Stomach smooth muscle (tissue), 2 donors: ENCODE measurements around the gene DAB2.

ENCODE experiments used
- H3K27ac ChIP-seq: one replicate; pipeline ENCODE4 v1.7.0; 2013; ENCODE audit warnings: mild to moderate bottlenecking, low read length, inconsistent platforms
- H3K27me3 ChIP-seq, 2 donors: one replicate each; pipeline ENCODE4 v1.7.0; 2013; ENCODE audit warnings: low read length in 2 of 2; ENCODE audit not compliant: insufficient read depth in 2 of 2, control insufficient read depth in 1 of 2
- H3K36me3 ChIP-seq, 2 donors: one replicate each; pipeline ENCODE4 v1.7.0; 2013; ENCODE audit warnings: low read length in 2 of 2; ENCODE audit not compliant: control insufficient read depth in 2 of 2, insufficient read depth in 2 of 2
- H3K4me1 ChIP-seq: one replicate; pipeline ENCODE4 v1.7.0; 2013; ENCODE audit warnings: low read length; ENCODE audit not compliant: control insufficient read depth, insufficient read depth
- H3K4me3 ChIP-seq, 2 donors: one replicate each; pipeline ENCODE4 v1.7.0; 2013; ENCODE audit warnings: low read length in 2 of 2
- H3K9ac ChIP-seq, 2 donors: one replicate each; pipeline ENCODE4 v1.7.0; 2013; ENCODE audit warnings: low read length in 2 of 2, mild to moderate bottlenecking in 1 of 2
- H3K9me3 ChIP-seq, 2 donors: one replicate each; pipeline ENCODE4 v1.7.0; 2013; ENCODE audit warnings: low read length in 2 of 2; ENCODE audit not compliant: control insufficient read depth in 2 of 2
- donor health status: healthy.
- donor health status: Pancreatic carcinoma.

The DAB2 gene

GRCh38 chr5:39381376-39381775 is 43.4 kb downstream of the DAB2 start:
- peaks cover 20 to 34% of the 10 kb centered on the region in 2 donors for H3K36me3 ChIP-seq
- no peak overlapping the region for H3K9ac ChIP-seq
- H3K4me1 ChIP-seq: peaks cover 6% of the 10 kb centered on the region
- H3K4me3 ChIP-seq: no peak overlapping the region
- H3K27ac ChIP-seq: no peak overlapping the region
- no peaks in the 10 kb centered on the region for H3K27me3 ChIP-seq
- H3K9me3 ChIP-seq: no peaks in the 10 kb centered on the region

DNA sequence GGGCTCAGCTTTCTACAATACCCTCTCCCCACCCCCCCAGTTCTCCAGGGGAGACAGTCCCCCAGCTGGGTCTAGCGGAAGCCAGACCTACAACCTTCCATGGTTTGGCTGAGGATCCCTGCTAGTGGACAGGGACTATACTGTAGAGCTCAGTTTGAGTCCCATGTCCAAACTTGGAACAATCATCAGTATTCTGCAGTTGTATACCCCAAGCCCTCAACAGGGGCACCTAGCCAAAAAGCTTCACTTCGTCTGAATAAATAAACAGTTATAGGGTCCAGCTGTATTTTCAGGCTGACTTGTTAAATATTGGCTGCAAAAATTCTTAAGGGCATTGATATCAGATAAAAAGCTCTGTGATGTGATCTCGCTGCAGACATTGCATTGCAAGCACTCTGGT is 45.1 kb downstream of the DAB2 start:
- H3K9me3 ChIP-seq: no peaks in the 10 kb centered on the region
- no peaks in the 10 kb centered on the region for H3K27me3 ChIP-seq
- peaks cover 20 to 34% of the 10 kb centered on the region in 2 donors for H3K36me3 ChIP-seq
- H3K9ac ChIP-seq: no peak overlapping the region
- H3K4me3 ChIP-seq: no peak overlapping the region
- no peak overlapping the region for H3K27ac ChIP-seq
- peaks cover 6% of the 10 kb centered on the region for H3K4me1 ChIP-seq

DNA sequence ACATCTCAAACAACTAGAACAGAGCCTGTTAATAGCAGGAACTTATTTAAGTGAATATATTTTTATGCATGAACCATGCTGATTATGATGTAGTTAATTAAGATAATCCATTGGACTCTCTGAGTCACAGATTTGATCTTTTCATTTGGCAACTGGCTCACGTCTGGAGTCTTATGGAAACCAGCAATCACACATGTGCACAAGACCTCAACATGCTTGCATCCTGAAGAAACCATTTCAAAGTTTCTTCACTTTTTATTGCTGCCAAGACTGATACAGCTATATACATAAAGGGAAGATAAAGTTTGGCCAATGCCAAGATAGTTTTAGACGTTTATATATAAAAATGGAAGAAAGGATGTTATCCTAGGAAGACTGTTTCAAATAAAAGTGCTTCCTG is 47.2 kb downstream of the DAB2 start:
- no peak overlapping the region for H3K27ac ChIP-seq
- H3K9ac ChIP-seq: no peak overlapping the region
- peaks cover 17 to 35% of the 10 kb centered on the region in 2 donors for H3K36me3 ChIP-seq
- H3K27me3 ChIP-seq: no peaks in the 10 kb centered on the region
- peaks cover 6% of the 10 kb centered on the region for H3K4me1 ChIP-seq
- no peaks in the 10 kb centered on the region for H3K9me3 ChIP-seq
- no peak overlapping the region for H3K4me3 ChIP-seq

GRCh38 chr5:39376293-39376714 is 48.5 kb downstream of the DAB2 start:
- H3K9me3 ChIP-seq: no peaks in the 10 kb centered on the region
- H3K4me3 ChIP-seq: no peak overlapping the region
- peaks cover 11 to 28% of the 10 kb centered on the region in 2 donors for H3K36me3 ChIP-seq
- H3K9ac ChIP-seq: no peak overlapping the region
- no peaks in the 10 kb centered on the region for H3K27me3 ChIP-seq
- no peak overlapping the region for H3K27ac ChIP-seq
- H3K4me1 ChIP-seq: peaks cover 6% of the 10 kb centered on the region

DNA sequence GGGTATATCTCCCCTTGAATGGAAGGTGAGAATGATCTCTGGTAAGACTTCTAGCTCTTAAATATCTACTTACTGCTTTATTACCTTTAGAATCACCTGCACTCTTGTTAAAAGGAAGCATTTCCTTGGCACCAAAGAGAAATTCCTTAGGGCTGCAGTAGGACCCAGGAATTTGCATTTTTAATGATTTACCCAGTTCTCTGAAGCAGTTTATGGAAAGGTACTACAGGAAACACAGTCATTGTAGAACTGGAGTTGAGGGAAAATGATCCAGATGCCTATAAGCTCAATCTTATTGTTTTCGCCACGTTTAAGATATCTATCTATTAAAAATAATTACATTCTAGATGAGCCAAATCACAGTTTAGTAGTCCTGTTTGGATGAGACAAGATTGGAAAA is 51.0 kb downstream of the DAB2 start:
- peaks cover 7 to 19% of the 10 kb centered on the region in 2 donors for H3K36me3 ChIP-seq

DNA sequence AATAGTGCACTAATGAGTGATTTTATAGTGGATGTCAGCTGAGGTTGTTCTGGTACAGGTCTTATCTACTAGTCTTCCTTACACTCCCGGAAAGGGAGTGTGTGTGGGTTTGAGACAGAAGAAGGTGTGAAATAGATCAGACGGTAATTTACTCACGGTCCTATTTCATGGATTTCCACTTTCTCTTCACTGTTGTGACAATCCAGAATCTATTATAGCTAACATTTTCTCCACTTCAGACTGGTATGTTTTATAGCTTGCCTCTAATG is 53.5 kb downstream of the DAB2 start:
- Histone ChIP-seq H3K9ac (no peak overlapping the region), H3K27me3 (no peaks in the 10 kb centered on the region), H3K4me3 (no peak overlapping the region), H3K36me3 (peaks cover 7 to 12% of the 10 kb centered on the region in 2 donors), H3K9me3 (no peaks in the 10 kb centered on the region), H3K27ac (no peak overlapping the region), H3K4me1 (no peaks in the 10 kb centered on the region)

More for the DNA sequence above, 51.0 kb downstream of the DAB2 start:
- H3K9ac ChIP-seq: no peak overlapping the region
- H3K27me3 ChIP-seq: no peaks in the 10 kb centered on the region
- no peak overlapping the region for H3K27ac ChIP-seq
- H3K9me3 ChIP-seq: no peaks in the 10 kb centered on the region
- no peak overlapping the region for H3K4me3 ChIP-seq
- peaks cover 2% of the 10 kb centered on the region for H3K4me1 ChIP-seq

GRCh38 chr5:39370555-39371366 is 54.0 kb downstream of the DAB2 start:
- Histone ChIP-seq H3K9me3 (no peaks in the 10 kb centered on the region), H3K4me3 (no peak overlapping the region), H3K36me3 (peaks cover 7 to 12% of the 10 kb centered on the region in 2 donors), H3K4me1 (no peaks in the 10 kb centered on the region), H3K9ac (no peak overlapping the region), H3K27me3 (no peaks in the 10 kb centered on the region), H3K27ac (no peak overlapping the region)

DNA sequence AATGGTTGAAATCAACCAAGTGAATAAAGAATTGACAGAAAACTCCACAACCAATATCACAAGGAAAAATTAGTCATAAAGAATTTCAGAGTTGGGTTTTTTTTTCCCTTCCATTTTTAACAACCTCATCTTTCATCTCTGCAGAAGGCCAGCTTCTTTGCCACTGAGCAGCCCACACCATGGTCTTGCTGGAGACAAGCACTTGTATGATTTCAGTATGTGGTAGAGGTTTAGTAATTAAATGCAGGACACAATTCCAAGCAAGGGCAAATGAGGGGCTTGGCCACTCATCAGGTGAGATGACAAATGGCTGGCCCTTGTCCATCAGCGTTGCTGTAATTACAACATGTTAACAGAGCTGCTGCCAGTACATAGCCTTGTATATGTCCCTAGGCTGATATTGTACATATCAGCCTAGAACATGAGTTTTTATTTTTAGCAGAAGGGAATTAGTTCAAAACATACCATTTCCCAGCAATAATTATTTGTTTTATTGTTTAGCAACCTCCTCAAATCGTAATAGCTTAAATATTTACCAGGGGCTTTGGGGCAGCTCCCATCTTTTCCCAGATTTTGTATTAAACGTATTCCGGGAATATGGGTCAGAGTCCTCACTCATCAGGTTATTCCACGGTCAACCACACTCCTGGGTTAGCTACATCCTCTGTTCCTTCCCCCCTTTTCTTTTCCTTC is 55.5 kb downstream of the DAB2 start:
- no peak overlapping the region for H3K27ac ChIP-seq
- no peaks in the 10 kb centered on the region for H3K4me1 ChIP-seq

DNA sequence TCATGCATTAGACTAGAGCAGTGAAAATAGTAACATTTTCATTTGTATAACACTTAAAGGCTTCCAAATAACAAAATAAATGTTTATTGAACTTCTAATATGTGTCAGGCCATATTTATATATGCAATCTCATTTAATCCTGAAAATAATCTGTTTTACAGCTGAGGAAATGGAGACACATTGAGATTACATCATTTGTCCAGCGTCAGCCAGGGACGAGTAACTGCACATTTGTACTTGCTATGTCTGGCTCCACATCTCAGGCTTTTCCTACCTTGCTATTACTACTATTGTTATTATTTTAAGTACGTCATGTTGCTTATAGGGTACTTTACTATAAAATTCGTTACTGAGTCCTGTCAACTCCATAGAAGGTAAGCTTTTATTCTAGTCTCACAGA is 56.7 kb downstream of the DAB2 start:
- H3K9me3 ChIP-seq: no peaks in the 10 kb centered on the region
- no peak overlapping the region for H3K9ac ChIP-seq
- peaks cover 4 to 7% of the 10 kb centered on the region in 2 donors for H3K36me3 ChIP-seq
- H3K4me1 ChIP-seq: no peaks in the 10 kb centered on the region
- H3K4me3 ChIP-seq: no peak overlapping the region
- no peaks in the 10 kb centered on the region for H3K27me3 ChIP-seq
- H3K27ac ChIP-seq: no peak overlapping the region

More for the DNA sequence above, 55.5 kb downstream of the DAB2 start:
- Histone ChIP-seq H3K4me3 (no peak overlapping the region), H3K9ac (no peak overlapping the region), H3K9me3 (no peaks in the 10 kb centered on the region), H3K27me3 (no peaks in the 10 kb centered on the region), H3K36me3 (peaks cover 7 to 11% of the 10 kb centered on the region in 2 donors)

DNA sequence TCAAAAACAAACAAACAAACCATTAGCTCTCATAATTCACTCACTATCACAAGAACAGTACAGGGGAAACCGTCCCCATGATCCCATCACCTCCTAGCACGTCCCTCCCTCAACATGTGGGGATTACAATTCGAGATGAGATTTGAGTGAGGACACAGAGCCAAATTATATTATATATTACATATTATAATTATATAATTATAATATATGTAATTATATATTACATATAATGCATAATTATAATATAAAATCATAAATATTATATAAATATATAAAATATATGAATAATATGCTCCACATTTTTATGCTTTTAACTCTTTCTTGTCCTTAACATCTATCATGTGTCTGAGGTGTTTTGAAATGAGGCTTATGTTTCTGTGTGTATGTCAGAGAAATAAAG is 57.1 kb downstream of the DAB2 start:
- H3K9me3 ChIP-seq: no peaks in the 10 kb centered on the region
- no peak overlapping the region for H3K27ac ChIP-seq
- H3K27me3 ChIP-seq: no peaks in the 10 kb centered on the region
- no peaks in the 10 kb centered on the region for H3K4me1 ChIP-seq
- no peak overlapping the region for H3K9ac ChIP-seq
- H3K36me3 ChIP-seq: peaks cover 4 to 7% of the 10 kb centered on the region in 2 donors
- H3K4me3 ChIP-seq: no peak overlapping the region

GRCh38 chr5:39364367-39364766 is 60.4 kb downstream of the DAB2 start, which contains the start of gene C9:
Gene C9, minus strand, starts transcription at chr5:39364495. Its CDS starts 31 bp downstream, at chr5:39364464.
- H3K27ac ChIP-seq: no peak within 1 kb of the TSS
- no peaks in the 10 kb centered on the region for H3K9me3 ChIP-seq
- H3K4me3 ChIP-seq: no peak within 1 kb of the TSS
- H3K4me1 ChIP-seq: no peaks in the 10 kb centered on the region
- peaks cover 2 to 4% of the 10 kb centered on the region in 2 donors for H3K27me3 ChIP-seq
- no peak within 1 kb of the TSS for H3K9ac ChIP-seq
- no peaks in the 10 kb centered on the region for H3K36me3 ChIP-seq
